ENCODE data around the gene CRY1. TPM values are rescaled to one million over a fixed set of nuclear protein-coding genes. Genes with fewer than 3 reads are reported as not detected.
A peak's percentile ranks its signal among the peaks of the same experiment; 100 is the strongest.

The CRY1 gene
- total and polyA plus RNA-seq, 9 of the 15 experiments (the other 6 are each of a cell fraction or from before 2014, with no cell fraction given): 8.7 to 33.3 (median 25.2) TPM

DNA sequence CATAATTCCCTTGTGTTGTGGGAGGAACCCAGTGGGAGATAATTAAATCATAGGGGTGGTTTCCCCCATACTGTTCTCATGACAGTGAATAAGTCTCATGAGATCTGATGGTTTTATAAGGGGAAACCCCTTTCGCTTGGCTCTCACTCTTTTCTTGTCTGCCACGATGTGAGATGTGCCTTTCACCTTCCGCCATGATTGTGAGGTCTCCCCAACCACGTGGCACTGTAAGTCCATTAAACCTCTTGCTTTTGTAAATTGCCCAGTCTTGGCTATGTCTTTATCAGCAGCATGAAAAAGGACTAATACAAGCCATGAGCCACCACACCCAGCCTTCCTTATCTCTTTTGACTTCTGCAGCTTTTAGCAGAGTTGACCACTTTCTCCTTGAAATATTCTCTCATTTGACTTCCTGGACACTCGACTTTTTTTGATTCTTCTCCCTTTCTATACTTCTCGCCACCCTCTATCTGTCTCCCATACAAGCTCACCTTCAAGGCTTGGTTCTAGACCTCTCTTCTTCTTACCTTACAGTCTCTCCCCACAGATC lies 108.7 kb downstream of the CRY1 start (continued):
- no peak for TF ChIP-seq HIVEP1 (CRISPR knock-in tag; IDR thresholded peaks at IDR 0.05)
- TF ChIP-seq, protein P1, sequence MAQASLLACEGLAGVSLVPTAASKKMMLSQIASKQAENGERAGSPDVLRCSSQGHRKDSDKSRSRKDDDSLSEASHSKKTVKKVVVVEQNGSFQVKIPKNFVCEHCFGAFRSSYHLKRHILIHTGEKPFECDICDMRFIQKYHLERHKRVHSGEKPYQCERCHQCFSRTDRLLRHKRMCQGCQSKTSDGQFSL (CRISPR knock-in tag; IDR thresholded peaks at IDR 0.05): no peak
- TF ChIP-seq, protein P1 (tag; IDR thresholded peaks at IDR 0.05): 0 out of 4 replicates have a peak, but pooled peaks of 1 of the 2 experiments have one; percentile 34
- TF ChIP-seq XRCC5 (IDR thresholded peaks at IDR 0.05; ENCODE audit: low read depth, low read length): no peak
- peak; percentile 73; the same call in 1 of the 2 replicates for TF ChIP-seq RAD51 (IDR thresholded peaks at IDR 0.05; ENCODE audit: borderline replicate concordance, low read depth)
- TF ChIP-seq, protein P2, sequence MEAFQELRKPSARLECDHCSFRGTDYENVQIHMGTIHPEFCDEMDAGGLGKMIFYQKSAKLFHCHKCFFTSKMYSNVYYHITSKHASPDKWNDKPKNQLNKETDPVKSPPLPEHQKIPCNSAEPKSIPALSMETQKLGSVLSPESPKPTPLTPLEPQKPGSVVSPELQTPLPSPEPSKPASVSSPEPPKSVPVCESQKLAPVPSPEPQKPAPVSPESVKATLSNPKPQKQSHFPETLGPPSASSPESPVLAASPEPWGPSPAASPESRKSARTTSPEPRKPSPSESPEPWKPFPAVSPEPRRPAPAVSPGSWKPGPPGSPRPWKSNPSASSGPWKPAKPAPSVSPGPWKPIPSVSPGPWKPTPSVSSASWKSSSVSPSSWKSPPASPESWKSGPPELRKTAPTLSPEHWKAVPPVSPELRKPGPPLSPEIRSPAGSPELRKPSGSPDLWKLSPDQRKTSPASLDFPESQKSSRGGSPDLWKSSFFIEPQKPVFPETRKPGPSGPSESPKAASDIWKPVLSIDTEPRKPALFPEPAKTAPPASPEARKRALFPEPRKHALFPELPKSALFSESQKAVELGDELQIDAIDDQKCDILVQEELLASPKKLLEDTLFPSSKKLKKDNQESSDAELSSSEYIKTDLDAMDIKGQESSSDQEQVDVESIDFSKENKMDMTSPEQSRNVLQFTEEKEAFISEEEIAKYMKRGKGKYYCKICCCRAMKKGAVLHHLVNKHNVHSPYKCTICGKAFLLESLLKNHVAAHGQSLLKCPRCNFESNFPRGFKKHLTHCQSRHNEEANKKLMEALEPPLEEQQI (IDR thresholded peaks at IDR 0.05): peak; percentile 81; the same call in 1 of the 2 replicates
- TF ChIP-seq, protein P3, sequence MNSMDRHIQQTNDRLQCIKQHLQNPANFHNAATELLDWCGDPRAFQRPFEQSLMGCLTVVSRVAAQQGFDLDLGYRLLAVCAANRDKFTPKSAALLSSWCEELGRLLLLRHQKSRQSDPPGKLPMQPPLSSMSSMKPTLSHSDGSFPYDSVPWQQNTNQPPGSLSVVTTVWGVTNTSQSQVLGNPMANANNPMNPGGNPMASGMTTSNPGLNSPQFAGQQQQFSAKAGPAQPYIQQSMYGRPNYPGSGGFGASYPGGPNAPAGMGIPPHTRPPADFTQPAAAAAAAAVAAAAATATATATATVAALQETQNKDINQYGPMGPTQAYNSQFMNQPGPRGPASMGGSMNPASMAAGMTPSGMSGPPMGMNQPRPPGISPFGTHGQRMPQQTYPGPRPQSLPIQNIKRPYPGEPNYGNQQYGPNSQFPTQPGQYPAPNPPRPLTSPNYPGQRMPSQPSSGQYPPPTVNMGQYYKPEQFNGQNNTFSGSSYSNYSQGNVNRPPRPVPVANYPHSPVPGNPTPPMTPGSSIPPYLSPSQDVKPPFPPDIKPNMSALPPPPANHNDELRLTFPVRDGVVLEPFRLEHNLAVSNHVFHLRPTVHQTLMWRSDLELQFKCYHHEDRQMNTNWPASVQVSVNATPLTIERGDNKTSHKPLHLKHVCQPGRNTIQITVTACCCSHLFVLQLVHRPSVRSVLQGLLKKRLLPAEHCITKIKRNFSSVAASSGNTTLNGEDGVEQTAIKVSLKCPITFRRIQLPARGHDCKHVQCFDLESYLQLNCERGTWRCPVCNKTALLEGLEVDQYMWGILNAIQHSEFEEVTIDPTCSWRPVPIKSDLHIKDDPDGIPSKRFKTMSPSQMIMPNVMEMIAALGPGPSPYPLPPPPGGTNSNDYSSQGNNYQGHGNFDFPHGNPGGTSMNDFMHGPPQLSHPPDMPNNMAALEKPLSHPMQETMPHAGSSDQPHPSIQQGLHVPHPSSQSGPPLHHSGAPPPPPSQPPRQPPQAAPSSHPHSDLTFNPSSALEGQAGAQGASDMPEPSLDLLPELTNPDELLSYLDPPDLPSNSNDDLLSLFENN (IDR thresholded peaks at IDR 0.05; ENCODE audit: low read depth in 2 of 2, low read length in 2 of 2): peak in 1 of 2 experiments; percentile 28; a peak in 1 of 4 replicates
- 0 out of 2 replicates have a peak, but pooled peaks have one; percentile 11 for TF ChIP-seq JUN (IDR thresholded peaks at IDR 0.05; ENCODE audit: borderline replicate concordance, low read depth, low read length)
- no peak for TF ChIP-seq JUN (CRISPR knock-in tag; IDR thresholded peaks at IDR 0.05; ENCODE audit: borderline replicate concordance)
- TF ChIP-seq, protein P4, sequence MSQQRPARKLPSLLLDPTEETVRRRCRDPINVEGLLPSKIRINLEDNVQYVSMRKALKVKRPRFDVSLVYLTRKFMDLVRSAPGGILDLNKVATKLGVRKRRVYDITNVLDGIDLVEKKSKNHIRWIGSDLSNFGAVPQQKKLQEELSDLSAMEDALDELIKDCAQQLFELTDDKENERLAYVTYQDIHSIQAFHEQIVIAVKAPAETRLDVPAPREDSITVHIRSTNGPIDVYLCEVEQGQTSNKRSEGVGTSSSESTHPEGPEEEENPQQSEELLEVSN (IDR thresholded peaks at IDR 0.05; ENCODE audit: borderline replicate concordance in 1 of 2, extremely low read depth in 1 of 2, insufficient read depth in 1 of 2, insufficient read length in 1 of 2, low read depth in 1 of 2, low read length in 1 of 2, poor library complexity in 1 of 2, severe bottlenecking in 1 of 2): peak in 1 of 2 experiments; percentile 53
- TF ChIP-seq MTA2 (IDR thresholded peaks at IDR 0.05; ENCODE audit: low read depth): peak; percentile 64
- TF ChIP-seq, protein P5, sequence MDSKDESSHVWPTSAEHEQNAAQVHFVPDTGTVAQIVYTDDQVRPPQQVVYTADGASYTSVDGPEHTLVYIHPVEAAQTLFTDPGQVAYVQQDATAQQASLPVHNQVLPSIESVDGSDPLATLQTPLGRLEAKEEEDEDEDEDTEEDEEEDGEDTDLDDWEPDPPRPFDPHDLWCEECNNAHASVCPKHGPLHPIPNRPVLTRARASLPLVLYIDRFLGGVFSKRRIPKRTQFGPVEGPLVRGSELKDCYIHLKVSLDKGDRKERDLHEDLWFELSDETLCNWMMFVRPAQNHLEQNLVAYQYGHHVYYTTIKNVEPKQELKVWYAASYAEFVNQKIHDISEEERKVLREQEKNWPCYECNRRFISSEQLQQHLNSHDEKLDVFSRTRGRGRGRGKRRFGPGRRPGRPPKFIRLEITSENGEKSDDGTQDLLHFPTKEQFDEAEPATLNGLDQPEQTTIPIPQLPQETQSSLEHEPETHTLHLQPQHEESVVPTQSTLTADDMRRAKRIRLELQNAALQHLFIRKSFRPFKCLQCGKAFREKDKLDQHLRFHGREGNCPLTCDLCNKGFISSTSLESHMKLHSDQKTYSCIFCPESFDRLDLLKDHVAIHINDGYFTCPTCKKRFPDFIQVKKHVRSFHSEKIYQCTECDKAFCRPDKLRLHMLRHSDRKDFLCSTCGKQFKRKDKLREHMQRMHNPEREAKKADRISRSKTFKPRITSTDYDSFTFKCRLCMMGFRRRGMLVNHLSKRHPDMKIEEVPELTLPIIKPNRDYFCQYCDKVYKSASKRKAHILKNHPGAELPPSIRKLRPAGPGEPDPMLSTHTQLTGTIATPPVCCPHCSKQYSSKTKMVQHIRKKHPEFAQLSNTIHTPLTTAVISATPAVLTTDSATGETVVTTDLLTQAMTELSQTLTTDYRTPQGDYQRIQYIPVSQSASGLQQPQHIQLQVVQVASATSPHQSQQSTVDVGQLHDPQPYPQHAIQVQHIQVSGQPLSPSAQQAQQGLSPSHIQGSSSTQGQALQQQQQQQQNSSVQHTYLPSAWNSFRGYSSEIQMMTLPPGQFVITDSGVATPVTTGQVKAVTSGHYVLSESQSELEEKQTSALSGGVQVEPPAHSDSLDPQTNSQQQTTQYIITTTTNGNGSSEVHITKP (IDR thresholded peaks at IDR 0.05; ENCODE audit: partially characterized antibody): peak; percentile 73
- TF ChIP-seq BHLHE40 (IDR thresholded peaks at IDR 0.05; ENCODE audit: low read length): no peak

Data from K562 (cell line).